ENCODE data around the gene ZSWIM4. TPM values are rescaled to one million over a fixed set of nuclear protein-coding genes. Genes with fewer than 3 reads are reported as not detected.
A peak's percentile ranks its signal among the peaks of the same experiment; 100 is the strongest.

Gene ZSWIM4
- total RNA-seq, 1 donor from 2014 or later: 23.2 TPM

- Histone ChIP-seq H3K4me1 (peaks cover 15 to 28% of the 10 kb centered on the region in 2 donors), H3K4me3 (no peak overlapping the region), H3K9me3 (no peaks in the 10 kb centered on the region), H3K36me3 (peaks cover 28 to 31% of the 10 kb centered on the region in 2 donors), H3K27me3 (no peaks in the 10 kb centered on the region), H3K27ac (peak overlapping the region; percentile 77 to 85)
- no peak for TF ChIP-seq CTCF (IDR thresholded peaks at IDR 0.05)
- intact Hi-C loops (cut with DNase I): loop anchor here (2.0 to 10.0 kb wide), 4 partner anchors 13 to 293 kb away; partner anchors contain the start of genes MISP3, MRI1 and ZSWIM4
- peak; percentile 60 to 96 for DNase-seq (ENCODE audit: low spot score in 2 of 2)
Measured at GRCh38 chr19:13781547-13781946, 13.7 kb upstream of the ZSWIM4 start.

- H3K27ac ChIP-seq: peak overlapping the region; percentile 77 to 85
- no peak overlapping the region for H3K4me3 ChIP-seq
- peaks cover 15 to 35% of the 10 kb centered on the region in 2 donors for H3K4me1 ChIP-seq
- no peak for TF ChIP-seq CTCF (IDR thresholded peaks at IDR 0.05)
- H3K36me3 ChIP-seq: peaks cover 20 to 21% of the 10 kb centered on the region in 2 donors
- no peak for DNase-seq (ENCODE audit: low spot score in 2 of 2)
- intact Hi-C loops (cut with DNase I): loop anchor here (1.0 to 10.0 kb wide), 2 partner anchors 82 to 292 kb away; partner anchors contain the start of gene MISP3
- H3K9me3 ChIP-seq: no peaks in the 10 kb centered on the region
- H3K27me3 ChIP-seq: no peaks in the 10 kb centered on the region
Measured at GRCh38 chr19:13782537-13782936, 12.7 kb upstream of the ZSWIM4 start.

GRCh38 chr19:13783565-13784500 is 11.4 kb upstream of the ZSWIM4 start:
- H3K27ac ChIP-seq: peak overlapping the region; percentile 77 to 94
- H3K9me3 ChIP-seq: no peaks in the 10 kb centered on the region
- peaks cover 22 to 42% of the 10 kb centered on the region in 2 donors for H3K4me1 ChIP-seq
- DNase-seq (ENCODE audit: low spot score in 2 of 2): no peak
- TF ChIP-seq CTCF (IDR thresholded peaks at IDR 0.05): no peak
- no peaks in the 10 kb centered on the region for H3K27me3 ChIP-seq
- H3K36me3 ChIP-seq: peaks cover 7 to 9% of the 10 kb centered on the region in 2 donors
- intact Hi-C loops (cut with DNase I): loop anchor here (10.0 kb wide), 1 partner anchor 291 kb away; the partner anchor contains the start of gene MISP3
- no peak overlapping the region for H3K4me3 ChIP-seq

- Histone ChIP-seq H3K36me3 (no peaks in the 10 kb centered on the region), H3K4me1 (peaks cover 25 to 53% of the 10 kb centered on the region in 2 donors), H3K27me3 (no peaks in the 10 kb centered on the region), H3K9me3 (no peaks in the 10 kb centered on the region), H3K27ac (peak overlapping the region; percentile 76 to 94), H3K4me3 (no peak overlapping the region)
- intact Hi-C loops (cut with DNase I): loop anchor here (10.0 kb wide), 1 partner anchor 290 kb away; the partner anchor contains the start of gene MISP3
- DNase-seq (ENCODE audit: low spot score in 2 of 2): peak; percentile 28 to 87
- TF ChIP-seq CTCF (IDR thresholded peaks at IDR 0.05): peak; percentile 72 to 83 (median 76)
Measured at GRCh38 chr19:13784731-13785452, 10.4 kb upstream of the ZSWIM4 start.

- Histone ChIP-seq H3K27me3 (no peaks in the 10 kb centered on the region), H3K9me3 (no peaks in the 10 kb centered on the region), H3K4me3 (peak overlapping the region in 1 of 2 donors; percentile 10), H3K36me3 (no peaks in the 10 kb centered on the region), H3K27ac (peak overlapping the region; percentile 94 to 95), H3K4me1 (peaks cover 12 to 36% of the 10 kb centered on the region in 2 donors)
- peak in 1 of 2 donors; percentile 84 for DNase-seq (ENCODE audit: low spot score in 2 of 2)
- intact Hi-C loops (cut with DNase I): loop anchor here (10.0 kb wide), 1 partner anchor 286 kb away; the partner anchor contains the start of gene MISP3
- no peak for TF ChIP-seq CTCF (IDR thresholded peaks at IDR 0.05)
Measured at GRCh38 chr19:13788991-13789390, 6.3 kb upstream of the ZSWIM4 start.

All from ascending aorta (tissue), 2 donors.